ENCODE measurements around the gene NFE2L2.
"Not testable (repeated sequence)": the region's sequence is repeated elsewhere in the genome, so short reads cannot be mapped to it uniquely, and the experiment has no call there.

NFE2L2 gene

GRCh38 chr2:177312562-177312961 lies 48.0 kb upstream of the NFE2L2 start:
- TF ChIP-seq EZH2phosphoT487 (conservative IDR thresholded peaks at IDR 0.05; ENCODE audit: low read length): no peak
- no peak for TF ChIP-seq CTCF (IDR thresholded peaks at IDR 0.05; ENCODE audit: insufficient read depth, low read length, poor library complexity, severe bottlenecking)
- no peak overlapping the region for H2AFZ ChIP-seq (ENCODE audit: low read depth, low read length, severe bottlenecking)
- no peak overlapping the region for H3K27ac ChIP-seq (ENCODE audit: low read depth, low read length)
- H3F3A ChIP-seq (ENCODE audit: insufficient read depth): no peaks in the 10 kb centered on the region
- H3K4me2 ChIP-seq (ENCODE audit: low read depth, low read length, poor library complexity, severe bottlenecking): no peak overlapping the region
- no peaks in the 10 kb centered on the region for H3K9me2 ChIP-seq (replicated peaks; ENCODE audit: insufficient read depth, low read length)
- no peak overlapping the region for H3K4me3 ChIP-seq (ENCODE audit: insufficient read depth, low read length, poor library complexity, severe bottlenecking)
- H3K9me3 ChIP-seq (ENCODE audit: insufficient read depth, low read length): no peaks in the 10 kb centered on the region
- no peaks in the 10 kb centered on the region for H4K20me1 ChIP-seq (ENCODE audit: low read depth, low read length)
- no peaks in the 10 kb centered on the region for H3K36me3 ChIP-seq (ENCODE audit: low read length)
- H3K79me2 ChIP-seq (ENCODE audit: insufficient read depth, low read length): no peaks in the 10 kb centered on the region
- H3K27me3 ChIP-seq (ENCODE audit: low read length): no peaks in the 10 kb centered on the region
- no peak overlapping the region for H3K9ac ChIP-seq (ENCODE audit: low read length)

DNA sequence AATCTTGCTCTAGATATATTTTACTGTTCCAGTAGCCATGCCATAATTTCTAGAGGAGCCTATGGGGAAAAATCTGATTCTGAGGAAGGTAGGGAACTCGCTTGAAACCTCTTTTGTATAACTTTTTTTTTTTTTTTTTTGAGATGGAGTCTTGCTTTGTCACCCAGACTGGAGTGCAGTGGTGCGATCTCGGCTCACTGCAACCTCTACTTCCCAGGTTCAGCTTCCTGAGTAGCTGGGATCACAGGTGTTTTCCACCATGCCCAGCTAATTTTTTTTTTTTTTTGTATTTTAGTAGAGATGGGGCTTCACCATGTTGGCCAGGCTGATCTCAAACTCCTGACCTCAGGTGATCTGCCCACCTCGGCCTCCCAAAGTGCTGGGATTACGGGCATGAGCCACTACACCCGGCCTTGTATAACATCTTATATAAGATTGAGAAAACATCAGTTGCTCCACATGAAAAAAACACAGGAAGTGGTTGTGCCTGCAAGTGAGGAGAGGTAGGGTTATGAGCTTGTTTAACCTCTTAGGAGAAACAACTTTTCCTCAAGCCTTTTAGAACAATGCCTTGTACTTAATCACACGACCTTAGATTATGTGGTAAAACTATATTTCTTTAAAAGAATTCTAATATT lies 45.3 kb upstream of the NFE2L2 start:
- H3K4me3 ChIP-seq (ENCODE audit: insufficient read depth, low read length, poor library complexity, severe bottlenecking); H4K20me1 ChIP-seq (ENCODE audit: low read depth, low read length): not testable (repeated sequence)

DNA sequence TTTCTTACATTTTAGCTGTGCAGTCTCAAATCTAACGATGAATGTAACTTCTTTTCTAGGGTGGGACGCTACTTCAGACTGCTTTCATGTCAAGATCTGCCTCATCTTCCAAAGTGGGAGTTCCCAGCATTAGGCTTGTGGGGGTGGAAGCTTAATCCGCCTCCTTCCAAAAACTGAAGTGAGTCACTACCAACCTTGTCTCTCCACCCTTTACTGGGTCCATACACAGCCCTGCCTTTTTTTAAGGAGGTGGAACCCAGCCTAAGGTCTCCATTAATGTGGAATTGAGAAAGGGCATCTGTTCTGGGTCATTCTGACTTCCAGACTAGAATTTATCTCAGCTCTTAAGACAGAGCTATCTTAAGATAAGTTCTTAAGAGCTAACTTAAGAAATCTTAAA lies 42.0 kb upstream of the NFE2L2 start:
- no peaks in the 10 kb centered on the region for H3K27me3 ChIP-seq (ENCODE audit: low read length)
- H3F3A ChIP-seq (ENCODE audit: insufficient read depth): no peaks in the 10 kb centered on the region
- no peak overlapping the region for H3K4me3 ChIP-seq (ENCODE audit: insufficient read depth, low read length, poor library complexity, severe bottlenecking)
- no peak overlapping the region for H3K27ac ChIP-seq (ENCODE audit: low read depth, low read length)
- H3K9me3 ChIP-seq (ENCODE audit: insufficient read depth, low read length): no peaks in the 10 kb centered on the region
- no peak overlapping the region for H2AFZ ChIP-seq (ENCODE audit: low read depth, low read length, severe bottlenecking)
- no peaks in the 10 kb centered on the region for H4K20me1 ChIP-seq (ENCODE audit: low read depth, low read length)
- no peaks in the 10 kb centered on the region for H3K79me2 ChIP-seq (ENCODE audit: insufficient read depth, low read length)
- no peak overlapping the region for H3K9ac ChIP-seq (ENCODE audit: low read length)
- no peaks in the 10 kb centered on the region for H3K9me2 ChIP-seq (replicated peaks; ENCODE audit: insufficient read depth, low read length)
- H3K4me2 ChIP-seq (ENCODE audit: low read depth, low read length, poor library complexity, severe bottlenecking): no peak overlapping the region
- TF ChIP-seq EZH2phosphoT487 (conservative IDR thresholded peaks at IDR 0.05; ENCODE audit: low read length): no peak
- no peak for TF ChIP-seq CTCF (IDR thresholded peaks at IDR 0.05; ENCODE audit: insufficient read depth, low read length, poor library complexity, severe bottlenecking)
- no peaks in the 10 kb centered on the region for H3K36me3 ChIP-seq (ENCODE audit: low read length)

More for the DNA sequence above, 45.3 kb upstream of the NFE2L2 start:
- not testable (repeated sequence) for H3K9me2 ChIP-seq (replicated peaks; ENCODE audit: insufficient read depth, low read length); H3F3A ChIP-seq (ENCODE audit: insufficient read depth); H3K4me2 ChIP-seq (ENCODE audit: low read depth, low read length, poor library complexity, severe bottlenecking); H2AFZ ChIP-seq (ENCODE audit: low read depth, low read length, severe bottlenecking); H3K9ac ChIP-seq (ENCODE audit: low read length); H3K79me2 ChIP-seq (ENCODE audit: insufficient read depth, low read length); H3K36me3 ChIP-seq (ENCODE audit: low read length); H3K27me3 ChIP-seq (ENCODE audit: low read length); H3K9me3 ChIP-seq (ENCODE audit: insufficient read depth, low read length); H3K27ac ChIP-seq (ENCODE audit: low read depth, low read length)

- H3K9me3 ChIP-seq (ENCODE audit: insufficient read depth, low read length): no peaks in the 10 kb centered on the region
- no peak overlapping the region for H2AFZ ChIP-seq (ENCODE audit: low read depth, low read length, severe bottlenecking)
- TF ChIP-seq EZH2phosphoT487 (conservative IDR thresholded peaks at IDR 0.05; ENCODE audit: low read length) (no peak), CTCF (IDR thresholded peaks at IDR 0.05; ENCODE audit: insufficient read depth, low read length, poor library complexity, severe bottlenecking) (no peak)
Observed at GRCh38 chr2:177303939-177304338, 39.4 kb upstream of the NFE2L2 start.

More at GRCh38 chr2:177303939-177304338, 39.4 kb upstream of the NFE2L2 start:
- Histone ChIP-seq H4K20me1 (ENCODE audit: low read depth, low read length) (no peaks in the 10 kb centered on the region), H3F3A (ENCODE audit: insufficient read depth) (no peaks in the 10 kb centered on the region), H3K27me3 (ENCODE audit: low read length) (no peaks in the 10 kb centered on the region), H3K27ac (ENCODE audit: low read depth, low read length) (no peak overlapping the region), H3K4me2 (ENCODE audit: low read depth, low read length, poor library complexity, severe bottlenecking) (no peak overlapping the region), H3K9me2 (replicated peaks; ENCODE audit: insufficient read depth, low read length) (no peaks in the 10 kb centered on the region), H3K9ac (ENCODE audit: low read length) (no peak overlapping the region), H3K4me3 (ENCODE audit: insufficient read depth, low read length, poor library complexity, severe bottlenecking) (no peak overlapping the region), H3K79me2 (ENCODE audit: insufficient read depth, low read length) (no peaks in the 10 kb centered on the region), H3K36me3 (ENCODE audit: low read length) (no peaks in the 10 kb centered on the region)

Data from SU-DHL-6 (cell line).